HG03442 (cell line): Measurements from ENCODE around the gene EHMT1.

Experiments used
- ATAC-seq: cut with Tn5 transposase; IDR thresholded peaks from one replicate; pipeline ENCODE4 v1.9.1; 2021; ENCODE audit warnings: mild to moderate bottlenecking, moderate library complexity; ENCODE audit not compliant: unreplicated experiment

The EHMT1 gene

GRCh38 chr9:137817236-137818200, 198.7 kb downstream of the EHMT1 start:
- ATAC-seq: no peak

- ATAC-seq: no peak
Observed at GRCh38 chr9:137818286-137818685, 199.5 kb downstream of the EHMT1 start.

GRCh38 chr9:137820161-137820855, 201.5 kb downstream of the EHMT1 start:
- no peak for ATAC-seq

- no peak for ATAC-seq
Observed at GRCh38 chr9:137823986-137824771, 205.4 kb downstream of the EHMT1 start.

GRCh38 chr9:137825324-137825989, 206.7 kb downstream of the EHMT1 start:
- no peak for ATAC-seq

GRCh38 chr9:137827908-137828526, 209.2 kb downstream of the EHMT1 start:
- ATAC-seq: no peak

GRCh38 chr9:137828527-137829259, 209.9 kb downstream of the EHMT1 start:
- no peak for ATAC-seq

GRCh38 chr9:137829260-137829996, 210.6 kb downstream of the EHMT1 start:
- ATAC-seq: no peak

- no peak for ATAC-seq
Observed at GRCh38 chr9:137832191-137832700, 213.4 kb downstream of the EHMT1 start.

GRCh38 chr9:137832830-137833590, 214.2 kb downstream of the EHMT1 start:
- ATAC-seq: no peak

- no peak for ATAC-seq
Observed at GRCh38 chr9:137833721-137834613, 215.2 kb downstream of the EHMT1 start.

- ATAC-seq: no peak
Observed at GRCh38 chr9:137834846-137835546, 216.2 kb downstream of the EHMT1 start.

GRCh38 chr9:137836151-137836830, 217.5 kb downstream of the EHMT1 start:
- no peak for ATAC-seq

- ATAC-seq: no peak
Observed at GRCh38 chr9:137836831-137837241, 218.0 kb downstream of the EHMT1 start.

- ATAC-seq: no peak
Observed at GRCh38 chr9:137837345-137838278, 218.8 kb downstream of the EHMT1 start.
